ENCODE results near the gene MYRF.

MYRF gene

GRCh38 chr11:61757213-61757862, 4.9 kb downstream of the MYRF start:
- DNase-seq (ENCODE audit: low read depth, low spot score), result no peak

GRCh38 chr11:61760946-61761345, 8.5 kb downstream of the MYRF start:
- no peak for DNase-seq (ENCODE audit: low read depth, low spot score)

GRCh38 chr11:61761440-61762222, 9.2 kb downstream of the MYRF start:
- no peak for DNase-seq (ENCODE audit: low read depth, low spot score)

GRCh38 chr11:61762223-61762615, 9.8 kb downstream of the MYRF start:
- DNase-seq (ENCODE audit: low read depth, low spot score), result no peak

- no peak for DNase-seq (ENCODE audit: low read depth, low spot score)
Measured at GRCh38 chr11:61762798-61763197, 10.4 kb downstream of the MYRF start.

GRCh38 chr11:61763930-61764605, 11.6 kb downstream of the MYRF start:
- no peak for DNase-seq (ENCODE audit: low read depth, low spot score)

GRCh38 chr11:61764606-61765260, 12.3 kb downstream of the MYRF start:
- DNase-seq (ENCODE audit: low read depth, low spot score), result no peak

- no peak for DNase-seq (ENCODE audit: low read depth, low spot score)
Measured at GRCh38 chr11:61765550-61766253, 13.3 kb downstream of the MYRF start.

GRCh38 chr11:61766353-61766841, 14.0 kb downstream of the MYRF start:
- no peak for DNase-seq (ENCODE audit: low read depth, low spot score)

- DNase-seq (ENCODE audit: low read depth, low spot score), result no peak
Measured at GRCh38 chr11:61768376-61769076, 16.1 kb downstream of the MYRF start.

- DNase-seq (ENCODE audit: low read depth, low spot score), result no peak
Measured at GRCh38 chr11:61769169-61769920, 16.9 kb downstream of the MYRF start.

GRCh38 chr11:61769946-61770683, 17.7 kb downstream of the MYRF start:
- no peak for DNase-seq (ENCODE audit: low read depth, low spot score)

GRCh38 chr11:61771195-61771894, 18.9 kb downstream of the MYRF start:
- no peak for DNase-seq (ENCODE audit: low read depth, low spot score)

GRCh38 chr11:61771985-61772455, 19.6 kb downstream of the MYRF start:
- no peak for DNase-seq (ENCODE audit: low read depth, low spot score)

GRCh38 chr11:61773356-61773755, 20.9 kb downstream of the MYRF start:
- no peak for DNase-seq (ENCODE audit: low read depth, low spot score)

- DNase-seq (ENCODE audit: low read depth, low spot score), result no peak
Measured at GRCh38 chr11:61773809-61774208, 21.4 kb downstream of the MYRF start.

- DNase-seq (ENCODE audit: low read depth, low spot score), result no peak
Measured at GRCh38 chr11:61774411-61774810, 22.0 kb downstream of the MYRF start.

GRCh38 chr11:61775106-61775505, 22.7 kb downstream of the MYRF start:
- no peak for DNase-seq (ENCODE audit: low read depth, low spot score)
